Brain microvascular endothelial cell (primary cell): ENCODE results near the gene C5orf47.

Experiments used
- DNase-seq: peaks from one replicate; pipeline ENCODE4 v3.0.0-alpha.2; 2020
- H3K27ac ChIP-seq: fragments of 250-450 bp; sonication (Bioruptor Pico); 2 replicates; pipeline ENCODE4 v1.5.1; 2020; ENCODE audit warnings: mild to moderate bottlenecking, moderate library complexity
- H3K27me3 ChIP-seq: fragments of 250-450 bp; sonication (Bioruptor Pico); replicated peaks from 2 replicates; pipeline ENCODE4 v1.5.1; 2020; ENCODE audit warnings: mild to moderate bottlenecking
- H3K36me3 ChIP-seq: fragments of 250-450 bp; sonication (Bioruptor Pico); replicated peaks from 2 replicates; pipeline ENCODE4 v1.5.1; 2020; ENCODE audit warnings: mild to moderate bottlenecking
- H3K4me3 ChIP-seq: 2 replicates; pipeline ENCODE4 v1.5.1; 2011; ENCODE audit warnings: low read depth, mild to moderate bottlenecking, control low read depth, low read length, moderate library complexity
- CTCF ChIP-seq: IDR thresholded peaks from 2 replicates; pipeline ENCODE4 v1.5.1; 2011; ENCODE audit warnings: low read depth, mild to moderate bottlenecking, moderate library complexity, low read length, control low read depth, inconsistent platforms; ENCODE audit errors: missing control alignments
- in situ Hi-C: cut with HindIII; loops from 2 replicates; pipeline ENCODE4 v1.10.0; 2017; ENCODE audit warnings: low sequenced_read_pairs, low pct_ligation_motif_present

Gene C5orf47

GRCh38 chr5:173964506-173964905, 24.5 kb upstream of the C5orf47 start:
- TF ChIP-seq CTCF: no peak
- no peak overlapping the region for H3K27ac ChIP-seq
- in situ Hi-C loops: no loop called here
- H3K36me3 ChIP-seq: no peaks in the 10 kb centered on the region
- H3K4me3 ChIP-seq: no peak overlapping the region
- no peak for DNase-seq
- no peaks in the 10 kb centered on the region for H3K27me3 ChIP-seq

DNA sequence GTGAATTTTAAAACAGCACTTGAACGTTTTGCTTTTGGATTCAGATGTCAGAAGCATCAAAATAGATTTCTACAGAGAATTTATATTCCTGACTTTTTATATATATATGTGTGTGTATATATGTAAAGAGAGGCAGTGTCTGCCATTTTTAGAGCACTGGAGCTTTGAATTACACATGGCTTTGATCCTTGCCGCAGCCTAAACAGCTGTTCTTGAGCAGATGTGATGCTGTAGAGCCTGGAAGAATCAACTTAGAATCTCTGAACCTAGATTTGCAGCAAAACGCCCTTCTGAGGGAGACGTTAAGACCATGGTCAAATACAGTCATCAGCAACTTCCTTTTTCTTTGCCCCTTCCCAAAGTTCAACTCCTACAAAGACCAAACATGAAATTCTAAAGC, 21.7 kb upstream of the C5orf47 start:
- in situ Hi-C loops: no loop called here
- Histone ChIP-seq H3K27me3 (no peaks in the 10 kb centered on the region), H3K27ac (no peak overlapping the region), H3K4me3 (no peak overlapping the region), H3K36me3 (no peaks in the 10 kb centered on the region)
- DNase-seq: no peak
- TF ChIP-seq CTCF: no peak

DNA sequence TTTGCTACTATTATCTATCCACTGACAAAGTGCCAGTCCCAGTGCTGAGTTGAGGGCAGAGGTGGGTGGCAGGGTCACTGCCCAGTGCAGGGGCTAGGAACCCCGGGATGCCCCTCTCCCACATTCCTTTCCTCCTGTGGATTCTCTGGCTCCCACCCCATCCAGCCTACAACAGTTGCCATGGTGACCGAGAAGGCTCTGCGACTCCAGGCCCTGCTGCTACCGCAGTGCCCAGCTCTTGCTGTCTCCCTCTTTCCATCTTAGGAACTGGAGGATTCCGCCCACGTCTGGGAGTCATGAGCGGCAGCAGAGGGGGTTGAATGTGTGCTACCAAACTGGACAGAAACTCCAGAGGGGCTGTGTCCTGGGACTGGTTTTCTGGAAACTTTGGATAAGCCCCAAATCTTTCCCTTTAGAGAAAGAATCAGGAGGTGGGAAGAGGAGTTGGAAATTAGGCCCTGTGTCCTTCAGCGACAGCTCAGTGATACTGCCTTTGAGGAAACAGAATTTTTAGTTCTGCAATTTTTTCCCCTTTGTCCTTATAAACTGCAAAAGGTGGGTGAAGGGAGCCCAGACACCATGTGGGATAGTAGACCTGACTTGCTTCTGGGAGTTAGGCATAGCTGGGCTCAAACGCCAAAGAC, 20.7 kb upstream of the C5orf47 start:
- Histone ChIP-seq H3K27ac (no peak overlapping the region), H3K36me3 (no peaks in the 10 kb centered on the region), H3K4me3 (no peak overlapping the region), H3K27me3 (no peaks in the 10 kb centered on the region)
- TF ChIP-seq CTCF: no peak
- in situ Hi-C loops: no loop called here
- no peak for DNase-seq

DNA sequence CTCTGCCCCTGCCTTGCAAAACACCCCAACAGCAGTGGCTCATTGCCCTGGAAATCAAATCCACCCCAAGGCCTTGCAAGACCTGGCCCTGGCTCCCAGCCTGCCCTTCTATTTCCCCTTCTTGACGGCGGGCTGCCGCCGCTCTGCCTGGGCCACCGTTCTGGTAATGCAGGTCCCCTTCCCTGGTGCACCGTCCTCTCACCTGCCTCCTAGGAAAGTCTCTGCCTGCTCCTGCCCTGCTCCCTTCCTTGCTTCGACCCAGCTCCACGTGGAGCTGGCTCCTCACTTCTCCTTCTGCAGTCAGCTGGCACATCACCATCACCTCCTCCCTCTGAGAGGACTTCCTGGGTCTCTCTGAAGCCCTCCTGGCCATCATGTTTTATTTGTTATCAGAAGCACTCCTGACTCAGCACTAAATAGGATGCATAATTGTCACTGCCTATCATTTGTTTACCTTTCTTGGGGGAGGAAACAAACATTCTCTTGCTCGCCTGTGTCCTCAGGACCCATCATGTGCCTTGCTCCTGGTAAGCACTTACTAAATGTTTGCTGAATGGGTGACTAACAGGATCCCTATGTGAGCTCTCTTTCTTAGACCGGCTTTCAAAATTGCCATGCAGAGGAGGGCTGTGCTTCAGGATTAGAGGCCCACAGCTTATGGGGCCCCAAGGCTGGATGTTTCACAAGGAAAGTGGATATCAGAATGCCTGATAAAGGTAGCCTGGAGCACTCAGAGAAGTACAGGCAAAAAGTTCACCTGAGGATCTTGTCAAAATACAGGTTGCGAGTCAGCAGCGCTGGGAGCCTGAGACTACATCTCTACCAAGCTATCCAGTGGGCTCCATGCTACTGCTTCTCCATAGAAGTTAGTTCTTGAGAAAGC, 19.6 kb upstream of the C5orf47 start:
- DNase-seq: peak; percentile 55
- in situ Hi-C loops: no loop called here
- Histone ChIP-seq H3K36me3 (no peaks in the 10 kb centered on the region), H3K27me3 (no peaks in the 10 kb centered on the region), H3K27ac (no peak overlapping the region), H3K4me3 (no peak overlapping the region)
- no peak for TF ChIP-seq CTCF

GRCh38 chr5:173970878-173971650, 17.9 kb upstream of the C5orf47 start:
- Histone ChIP-seq H3K36me3 (no peaks in the 10 kb centered on the region), H3K27me3 (no peaks in the 10 kb centered on the region), H3K4me3 (no peak overlapping the region), H3K27ac (no peak overlapping the region)
- DNase-seq: no peak
- in situ Hi-C loops: no loop called here
- TF ChIP-seq CTCF: peak; percentile 30
